T-helper 2 cell treated with Interferon-gamma antibody and Interleukin-4, amounts not matched to agents 5 μg/mL and 100 μg/mL, for 36 hours (primary cell): Measurements from ENCODE around the gene DOCK1.

Experiments used
- DNase-seq: peaks from one replicate; pipeline ENCODE4 v3.0.0; 2021; ENCODE audit warnings: low spot score
- H3K27ac Mint-ChIP-seq: one replicate; pipeline ENCODE4 v1.8.0; 2021; ENCODE audit warnings: mild to moderate bottlenecking, mixed read lengths
- H3K27me3 Mint-ChIP-seq: one replicate; pipeline ENCODE4 v1.8.0; 2021; ENCODE audit warnings: low read depth, mixed read lengths
- H3K36me3 Mint-ChIP-seq: one replicate; pipeline ENCODE4 v1.8.0; 2021; ENCODE audit warnings: low read depth, mixed read lengths
- H3K4me1 Mint-ChIP-seq: one replicate; pipeline ENCODE4 v1.8.0; 2021; ENCODE audit warnings: low read depth, mixed read lengths
- H3K4me3 Mint-ChIP-seq: one replicate; pipeline ENCODE4 v1.8.0; 2022; ENCODE audit warnings: mild to moderate bottlenecking, moderate library complexity, mixed read lengths
- H3K9me3 Mint-ChIP-seq: one replicate; pipeline ENCODE4 v1.8.0; 2021; ENCODE audit warnings: mixed read lengths

DOCK1 gene

GRCh38 chr10:126940670-126941310 lies 35.6 kb downstream of the DOCK1 start:
- H3K9me3 Mint-ChIP-seq: peaks cover 28% of the 10 kb centered on the region
- H3K4me3 Mint-ChIP-seq: no peak overlapping the region
- no peaks in the 10 kb centered on the region for H3K4me1 Mint-ChIP-seq
- H3K36me3 Mint-ChIP-seq: no peaks in the 10 kb centered on the region
- H3K27me3 Mint-ChIP-seq: no peaks in the 10 kb centered on the region
- no peak for DNase-seq
- no peak overlapping the region for H3K27ac Mint-ChIP-seq

- H3K9me3 Mint-ChIP-seq: peaks cover 13% of the 10 kb centered on the region
- H3K36me3 Mint-ChIP-seq: no peaks in the 10 kb centered on the region
- H3K27me3 Mint-ChIP-seq: no peaks in the 10 kb centered on the region
- no peaks in the 10 kb centered on the region for H3K4me1 Mint-ChIP-seq
- no peak overlapping the region for H3K27ac Mint-ChIP-seq
- H3K4me3 Mint-ChIP-seq: no peak overlapping the region
- DNase-seq: no peak
Observed at GRCh38 chr10:126944191-126944590, 39.0 kb downstream of the DOCK1 start.

- H3K36me3 Mint-ChIP-seq: no peaks in the 10 kb centered on the region
- no peak overlapping the region for H3K27ac Mint-ChIP-seq
- no peaks in the 10 kb centered on the region for H3K27me3 Mint-ChIP-seq
- no peak overlapping the region for H3K4me3 Mint-ChIP-seq
- no peaks in the 10 kb centered on the region for H3K4me1 Mint-ChIP-seq
- H3K9me3 Mint-ChIP-seq: peaks cover 13% of the 10 kb centered on the region
- DNase-seq: no peak
Observed at GRCh38 chr10:126945351-126946030, 40.3 kb downstream of the DOCK1 start.

- Mint-ChIP-seq H3K27ac (no peak overlapping the region), H3K36me3 (no peaks in the 10 kb centered on the region), H3K9me3 (peaks cover 13% of the 10 kb centered on the region), H3K27me3 (no peaks in the 10 kb centered on the region), H3K4me1 (no peaks in the 10 kb centered on the region), H3K4me3 (no peak overlapping the region)
- no peak for DNase-seq
Observed at GRCh38 chr10:126946746-126947145, 41.5 kb downstream of the DOCK1 start.

GRCh38 chr10:126948355-126949160 lies 43.3 kb downstream of the DOCK1 start:
- Mint-ChIP-seq H3K27ac (no peak overlapping the region), H3K9me3 (peaks cover 8% of the 10 kb centered on the region), H3K36me3 (no peaks in the 10 kb centered on the region), H3K4me3 (no peak overlapping the region), H3K4me1 (no peaks in the 10 kb centered on the region), H3K27me3 (no peaks in the 10 kb centered on the region)
- no peak for DNase-seq

GRCh38 chr10:126949161-126949503 lies 43.9 kb downstream of the DOCK1 start:
- peaks cover 5% of the 10 kb centered on the region for H3K9me3 Mint-ChIP-seq
- H3K27ac Mint-ChIP-seq: no peak overlapping the region
- no peaks in the 10 kb centered on the region for H3K36me3 Mint-ChIP-seq
- no peak overlapping the region for H3K4me3 Mint-ChIP-seq
- no peaks in the 10 kb centered on the region for H3K4me1 Mint-ChIP-seq
- DNase-seq: no peak
- H3K27me3 Mint-ChIP-seq: no peaks in the 10 kb centered on the region

- Mint-ChIP-seq H3K27me3 (no peaks in the 10 kb centered on the region), H3K4me1 (no peaks in the 10 kb centered on the region), H3K27ac (no peak overlapping the region), H3K9me3 (no peaks in the 10 kb centered on the region), H3K36me3 (no peaks in the 10 kb centered on the region), H3K4me3 (no peak overlapping the region)
- DNase-seq: no peak
Observed at GRCh38 chr10:126950401-126951105, 45.3 kb downstream of the DOCK1 start.

GRCh38 chr10:126953886-126954285 lies 48.7 kb downstream of the DOCK1 start:
- Mint-ChIP-seq H3K27me3 (no peaks in the 10 kb centered on the region), H3K9me3 (peaks cover 8% of the 10 kb centered on the region), H3K4me3 (no peak overlapping the region)

GRCh38 chr10:126955396-126955795 lies 50.2 kb downstream of the DOCK1 start:
- Mint-ChIP-seq H3K9me3 (peaks cover 10% of the 10 kb centered on the region), H3K4me3 (no peak overlapping the region), H3K36me3 (no peaks in the 10 kb centered on the region), H3K27ac (no peak overlapping the region), H3K27me3 (no peaks in the 10 kb centered on the region), H3K4me1 (no peaks in the 10 kb centered on the region)
- no peak for DNase-seq

More at GRCh38 chr10:126953886-126954285, 48.7 kb downstream of the DOCK1 start:
- Mint-ChIP-seq H3K27ac (no peak overlapping the region), H3K36me3 (no peaks in the 10 kb centered on the region), H3K4me1 (no peaks in the 10 kb centered on the region)
- DNase-seq: no peak

- no peaks in the 10 kb centered on the region for H3K36me3 Mint-ChIP-seq
- H3K27ac Mint-ChIP-seq: no peak overlapping the region
- H3K27me3 Mint-ChIP-seq: no peaks in the 10 kb centered on the region
- no peak for DNase-seq
- H3K4me1 Mint-ChIP-seq: no peaks in the 10 kb centered on the region
- H3K9me3 Mint-ChIP-seq: peaks cover 10% of the 10 kb centered on the region
- H3K4me3 Mint-ChIP-seq: no peak overlapping the region
Observed at GRCh38 chr10:126955934-126956711, 50.9 kb downstream of the DOCK1 start.

- Mint-ChIP-seq H3K27me3 (no peaks in the 10 kb centered on the region), H3K9me3 (peaks cover 10% of the 10 kb centered on the region), H3K27ac (no peak overlapping the region), H3K4me3 (no peak overlapping the region), H3K4me1 (no peaks in the 10 kb centered on the region), H3K36me3 (no peaks in the 10 kb centered on the region)
- no peak for DNase-seq
Observed at GRCh38 chr10:126956712-126957108, 51.5 kb downstream of the DOCK1 start.

GRCh38 chr10:126957111-126957510 lies 51.9 kb downstream of the DOCK1 start:
- no peak overlapping the region for H3K27ac Mint-ChIP-seq
- no peaks in the 10 kb centered on the region for H3K36me3 Mint-ChIP-seq
- H3K4me1 Mint-ChIP-seq: no peaks in the 10 kb centered on the region
- H3K4me3 Mint-ChIP-seq: no peak overlapping the region
- no peak for DNase-seq
- H3K27me3 Mint-ChIP-seq: no peaks in the 10 kb centered on the region
- peaks cover 10% of the 10 kb centered on the region for H3K9me3 Mint-ChIP-seq

GRCh38 chr10:126959431-126959830 lies 54.2 kb downstream of the DOCK1 start:
- DNase-seq: no peak
- Mint-ChIP-seq H3K9me3 (peaks cover 10% of the 10 kb centered on the region), H3K27ac (no peak overlapping the region), H3K36me3 (no peaks in the 10 kb centered on the region), H3K27me3 (no peaks in the 10 kb centered on the region), H3K4me1 (no peaks in the 10 kb centered on the region), H3K4me3 (no peak overlapping the region)
